Measurements from ENCODE around the gene P2RX1.

Gene P2RX1

DNA sequence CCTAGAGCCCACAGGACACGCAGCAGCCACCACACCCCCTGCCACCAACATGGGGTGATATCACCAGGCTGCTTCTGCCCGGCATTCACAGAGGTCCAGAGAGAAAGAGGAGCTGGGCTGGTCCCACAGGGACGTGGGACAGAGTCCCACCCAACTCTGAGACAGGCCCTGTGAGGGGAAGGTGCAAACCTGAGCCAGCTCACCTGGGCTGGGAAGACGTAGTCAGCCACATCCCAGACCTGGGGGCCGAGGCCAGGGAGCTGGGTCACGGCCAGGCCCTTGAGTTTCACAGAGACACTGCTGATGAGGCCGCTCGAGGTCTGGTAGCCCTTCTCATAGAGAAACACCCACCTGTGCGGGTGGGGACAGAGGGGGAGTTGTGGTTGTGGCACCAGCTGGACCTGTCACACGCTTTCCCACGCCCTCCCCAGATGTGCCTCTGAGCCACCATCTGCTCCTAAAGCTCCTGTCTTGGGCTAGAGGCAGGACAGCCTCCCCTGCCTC lies 11.2 kb downstream of the P2RX1 start:
- no peak for DNase-seq (ENCODE audit: low spot score)

DNA sequence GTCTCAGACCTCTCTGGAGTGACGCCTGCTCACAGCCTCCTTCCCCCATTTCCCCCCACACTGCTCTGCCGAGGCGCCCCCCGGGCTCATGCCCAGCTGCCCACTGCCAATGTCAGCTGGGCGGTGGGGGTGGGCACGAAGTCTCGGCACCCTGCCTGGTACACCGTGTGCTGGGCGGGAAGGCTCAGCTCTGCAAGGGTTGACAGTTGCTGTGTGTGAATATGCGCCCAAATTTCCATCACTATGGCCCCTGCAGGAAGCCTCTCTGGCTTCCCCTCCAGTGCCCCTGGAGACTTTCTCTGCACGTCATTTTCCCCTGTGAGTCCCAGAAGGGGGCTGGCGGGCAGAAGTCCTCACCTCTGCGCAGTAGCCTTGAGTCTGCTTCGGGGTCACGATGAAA lies 11.8 kb downstream of the P2RX1 start:
- DNase-seq (ENCODE audit: low spot score) = no peak

DNA sequence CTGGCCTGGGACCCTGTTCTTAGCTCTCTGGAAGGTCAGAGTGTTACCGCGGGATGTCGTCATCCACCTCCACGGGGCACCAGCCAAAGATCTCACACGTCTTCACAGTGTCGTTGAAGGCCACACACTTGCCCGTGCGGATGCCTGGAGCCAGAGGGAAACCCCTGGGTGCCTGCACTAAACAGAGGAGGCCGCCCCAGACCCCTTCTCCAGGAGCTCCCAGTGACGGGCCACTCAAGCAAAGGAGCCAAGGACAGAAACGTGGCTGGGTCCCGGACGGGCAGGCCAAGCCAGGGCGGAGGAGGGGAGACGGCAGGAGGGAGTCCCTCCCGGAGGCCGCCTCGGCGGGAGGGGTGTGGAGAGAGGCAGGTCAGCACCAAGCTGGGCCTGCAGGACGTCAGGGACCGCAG lies 12.4 kb downstream of the P2RX1 start:
- DNase-seq (ENCODE audit: low spot score) = no peak

DNA sequence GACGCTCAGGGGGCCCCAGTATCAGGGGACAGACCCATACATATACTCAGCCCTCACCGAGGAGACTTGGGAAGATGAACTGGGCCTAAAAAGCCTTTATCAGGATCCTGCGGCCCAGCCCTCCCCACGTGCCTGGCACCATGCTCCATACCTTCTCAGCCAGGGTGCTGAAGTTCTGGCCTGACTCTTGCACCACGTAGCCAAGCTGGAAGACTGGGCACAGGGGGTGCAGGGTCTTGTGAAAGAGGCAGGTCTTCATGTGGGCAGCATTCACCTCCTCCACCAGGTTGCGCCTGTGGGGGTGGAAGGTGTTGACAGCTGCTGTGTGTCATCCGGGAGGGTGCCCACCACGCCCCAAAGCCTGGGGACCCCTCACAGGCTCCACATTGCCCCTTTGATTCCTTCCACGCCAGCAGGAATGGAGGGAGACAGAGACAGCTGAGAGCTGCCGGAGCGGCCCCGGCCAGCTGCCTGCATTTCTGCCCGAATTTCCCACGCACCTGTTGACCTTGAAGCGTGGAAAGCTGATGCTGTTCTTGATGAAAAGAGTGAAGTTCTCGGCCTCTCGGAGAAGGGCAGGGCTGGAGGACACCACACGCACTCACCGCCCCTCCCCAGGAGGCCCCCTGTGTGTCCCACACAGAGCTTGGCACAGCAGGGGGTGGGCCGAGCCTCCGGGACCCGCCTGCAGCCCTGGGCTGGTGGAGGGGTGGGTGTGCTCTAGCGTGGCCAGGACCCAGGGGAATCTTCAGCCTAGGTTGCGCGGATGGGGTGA lies 13.0 kb downstream of the P2RX1 start:
- no peak for DNase-seq (ENCODE audit: low spot score)

- no peak for DNase-seq (ENCODE audit: low spot score)
Measured at GRCh38 chr17:3900646-3901045, 15.6 kb downstream of the P2RX1 start.

GRCh38 chr17:3897731-3898130 lies 18.5 kb downstream of the P2RX1 start:
- no peak for DNase-seq (ENCODE audit: low spot score)

GRCh38 chr17:3896968-3897235 lies 19.4 kb downstream of the P2RX1 start:
- DNase-seq (ENCODE audit: low spot score) = no peak

DNA sequence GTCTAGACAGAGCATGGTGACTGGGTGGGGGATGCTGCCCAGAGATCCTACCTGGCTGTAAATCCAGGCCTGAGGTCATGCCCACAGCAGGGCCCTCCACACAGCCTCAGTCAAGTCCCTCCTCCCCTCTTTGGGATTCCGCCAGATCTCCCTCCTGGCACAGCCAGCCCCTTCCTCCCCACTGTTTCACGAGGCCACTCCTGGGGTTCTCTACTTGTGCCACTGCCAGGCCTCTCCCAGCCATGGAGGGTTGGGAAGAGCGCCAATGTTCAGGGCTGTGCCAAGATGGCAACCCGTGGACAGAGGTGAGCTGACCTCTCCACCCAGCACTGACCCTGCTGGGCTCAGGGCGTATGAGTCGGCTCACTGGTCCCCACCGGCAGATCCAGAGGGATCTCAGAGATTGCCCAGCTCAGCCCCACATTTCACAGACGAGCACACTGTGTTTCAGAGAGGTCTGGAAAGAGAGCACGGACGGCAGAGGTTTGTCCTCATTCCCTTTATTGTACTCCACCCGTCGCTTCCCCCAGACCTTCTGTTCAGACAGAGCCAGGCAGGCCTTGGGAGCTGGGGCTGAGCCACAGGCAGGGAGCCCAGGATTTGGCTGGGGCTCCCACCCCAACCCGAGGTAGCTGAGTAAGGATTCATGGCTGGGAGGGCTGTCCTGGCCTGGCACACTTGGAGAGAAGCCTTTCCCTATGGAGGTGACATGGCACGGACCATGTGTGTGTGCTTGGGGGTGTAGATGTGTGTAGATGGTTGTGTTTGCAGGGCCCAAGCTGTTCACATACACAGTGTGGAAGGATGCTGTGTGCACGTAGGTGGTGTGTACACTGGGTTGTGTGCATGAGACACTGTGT lies 19.9 kb downstream of the P2RX1 start:
- no peak for DNase-seq (ENCODE audit: low spot score)

DNA sequence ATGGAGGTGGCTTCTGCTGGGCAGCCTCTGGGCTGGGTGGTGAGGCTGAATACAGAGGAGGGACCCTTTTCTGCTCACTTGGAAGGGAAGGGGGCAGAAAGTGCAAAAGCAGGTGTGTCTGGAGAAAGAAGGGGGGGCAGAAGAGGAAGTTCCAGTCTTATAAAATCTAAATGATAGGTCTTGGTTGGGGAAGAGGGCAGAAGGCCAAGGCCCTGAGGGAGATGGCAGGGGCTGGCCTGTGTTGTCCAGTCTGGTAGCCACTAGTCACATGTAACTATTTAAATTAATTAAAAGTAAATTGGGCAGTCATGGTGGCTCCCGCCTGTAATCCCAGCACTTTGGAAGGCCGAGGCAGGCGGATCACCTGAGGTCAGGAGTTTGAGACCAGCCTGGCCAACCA lies 20.9 kb downstream of the P2RX1 start:
- DNase-seq (ENCODE audit: low spot score) = no peak

- DNase-seq (ENCODE audit: low spot score) = no peak
Measured at GRCh38 chr17:3894911-3895343, 21.3 kb downstream of the P2RX1 start.

DNA sequence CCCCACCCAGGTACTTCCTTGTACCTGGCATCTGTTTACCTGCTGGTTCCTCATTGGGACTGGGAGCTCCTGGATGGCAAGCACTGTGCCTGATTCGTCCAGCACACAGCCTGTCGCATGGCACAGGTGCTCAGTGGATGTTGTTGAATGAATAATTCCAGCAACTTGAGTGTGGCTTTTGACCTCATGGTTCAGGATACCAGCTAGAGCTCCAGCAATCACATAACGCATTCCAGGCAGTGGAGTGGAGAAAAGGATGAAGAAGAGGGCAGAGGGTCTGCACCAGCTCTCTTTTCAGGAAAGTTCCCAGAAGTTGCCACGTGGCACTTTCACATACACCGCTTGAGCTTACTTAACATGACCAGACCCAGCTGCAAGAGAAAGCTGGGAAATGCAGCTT lies 22.1 kb downstream of the P2RX1 start:
- no peak for DNase-seq (ENCODE audit: low spot score)

GRCh38 chr17:3893720-3894116 lies 22.5 kb downstream of the P2RX1 start:
- DNase-seq (ENCODE audit: low spot score) = no peak

- peak; percentile 88 for DNase-seq (ENCODE audit: low spot score)
Measured at GRCh38 chr17:3893003-3893719, 23.1 kb downstream of the P2RX1 start, which contains the start of gene CAMKK1. Gene CAMKK1, minus strand, starts transcription at chr17:3893053. Its CDS starts 7,366 bp downstream, at chr17:3885687.

- peak; percentile 74 for DNase-seq (ENCODE audit: low spot score)
Measured at GRCh38 chr17:3892095-3892998, 23.9 kb downstream of the P2RX1 start.

DNA sequence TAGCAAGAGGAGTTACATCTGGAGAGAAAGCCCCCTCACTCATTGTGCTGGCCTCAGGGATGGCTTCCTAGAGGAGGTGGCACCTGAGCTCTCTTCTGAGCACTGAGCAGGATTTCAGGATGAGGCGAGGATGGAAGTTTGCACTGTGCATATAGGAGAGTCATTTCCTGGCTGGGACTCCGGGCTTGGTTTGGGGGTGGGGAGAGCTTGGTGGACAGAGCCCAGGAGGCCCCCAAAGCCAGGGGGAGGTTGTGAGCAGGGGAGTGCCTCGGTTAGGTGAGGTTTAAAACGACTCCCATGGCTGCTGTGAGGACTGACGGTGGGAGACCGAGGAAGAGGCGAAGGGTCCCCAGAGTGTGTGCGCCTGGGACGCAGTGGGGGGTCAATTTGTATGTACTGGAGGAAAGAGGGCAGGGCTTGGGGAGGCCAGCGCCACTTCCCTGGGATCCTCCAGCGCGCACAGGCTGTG lies 24.6 kb downstream of the P2RX1 start:
- no peak for DNase-seq (ENCODE audit: low spot score)

GRCh38 chr17:3890878-3891219 lies 25.4 kb downstream of the P2RX1 start:
- no peak for DNase-seq (ENCODE audit: low spot score)

GRCh38 chr17:3890082-3890877 lies 26.0 kb downstream of the P2RX1 start:
- no peak for DNase-seq (ENCODE audit: low spot score)

DNA sequence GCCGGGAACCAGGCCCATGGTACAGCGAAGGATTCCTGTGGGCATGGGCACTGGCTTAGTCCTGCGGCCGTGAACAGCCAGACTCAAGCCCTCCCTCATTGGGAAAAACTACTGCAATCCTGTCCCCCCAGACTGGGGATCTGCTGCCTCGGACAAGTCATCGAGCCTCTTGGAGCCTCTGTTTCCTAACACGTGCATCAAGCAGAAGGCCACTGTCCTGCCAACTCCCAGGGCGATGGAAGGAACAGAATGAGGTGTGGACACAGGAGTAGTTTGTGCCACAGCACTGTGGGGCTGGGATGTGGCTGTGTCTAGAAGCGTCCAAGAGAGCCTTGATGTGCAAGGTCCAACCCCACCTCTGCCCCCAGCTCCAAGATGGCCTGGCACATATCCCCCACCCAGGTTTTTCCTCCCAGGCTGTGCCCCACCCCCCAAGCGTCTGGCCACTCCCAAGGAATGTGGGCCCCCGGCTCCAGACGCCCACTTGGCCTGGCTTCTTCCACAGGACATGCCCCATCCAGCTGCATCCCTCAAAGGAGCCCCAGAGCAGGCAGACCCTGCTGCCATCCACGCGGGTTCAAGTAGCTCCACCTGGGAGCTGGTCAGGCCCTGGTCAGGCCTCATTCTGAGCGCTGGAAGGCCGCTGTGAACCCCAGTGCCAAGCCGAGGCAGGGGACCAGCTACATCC lies 26.8 kb downstream of the P2RX1 start:
- no peak for DNase-seq (ENCODE audit: low spot score)

DNA sequence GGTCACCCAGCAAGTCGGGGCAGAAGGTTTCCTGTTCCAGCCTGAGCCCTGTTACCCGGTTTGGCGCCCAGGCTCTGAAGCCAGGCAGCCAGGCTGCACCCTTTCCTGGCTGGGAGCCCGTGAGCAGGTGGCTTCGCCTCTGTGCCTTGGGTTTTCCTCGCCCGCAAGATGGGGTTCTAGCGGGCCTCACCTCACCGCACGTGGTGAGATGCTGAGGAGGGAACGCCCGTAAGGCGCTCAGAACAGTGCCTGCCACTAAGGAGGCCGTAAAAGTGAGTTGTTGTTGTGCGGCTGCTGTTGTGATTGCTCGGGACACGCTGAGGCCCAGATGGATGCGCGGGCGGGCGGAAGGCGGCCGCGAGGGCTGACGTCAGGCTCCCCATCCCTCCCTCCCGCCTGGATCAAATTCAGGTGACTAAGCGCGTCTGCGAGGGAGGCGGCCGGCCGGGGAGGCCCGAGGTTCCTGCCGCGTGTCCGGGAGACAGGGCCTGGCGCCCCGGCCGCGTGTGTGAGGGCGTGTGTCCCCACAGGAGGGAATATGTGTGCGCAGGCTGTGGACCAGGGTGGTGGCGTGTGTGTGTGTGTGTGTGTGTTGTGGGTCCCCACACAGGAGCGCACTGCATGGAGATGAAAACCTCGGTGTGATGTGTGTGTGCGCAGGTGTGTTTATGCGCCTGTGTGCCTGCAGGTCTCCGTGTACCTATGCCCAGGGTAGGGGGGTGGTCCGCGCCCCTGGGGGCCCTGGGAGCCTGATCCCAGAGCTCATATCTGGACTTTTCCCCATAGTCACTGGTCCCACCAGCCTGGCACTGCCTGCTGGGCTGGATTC lies 27.7 kb downstream of the P2RX1 start:
- no peak for DNase-seq (ENCODE audit: low spot score)
